Loucy (cell line): ENCODE measurements around the gene GCNT2.
"Not testable (repeated sequence)": the region's sequence is repeated elsewhere in the genome, so short reads cannot be mapped to it uniquely, and the experiment has no call there.

Source experiments
- H2AFZ ChIP-seq: fragments of 200-600 bp; sonication (generic); 2 replicates; pipeline ENCODE4 v1.6.0; 2016; ENCODE audit warnings: antibody characterized with exemption, mild to moderate bottlenecking, low read length, moderate library complexity
- H3F3A ChIP-seq: fragments of 200-600 bp; 2 replicates; pipeline ENCODE4 v1.6.0; 2016; ENCODE audit warnings: antibody characterized with exemption, low read depth, mild to moderate bottlenecking
- H3K27me3 ChIP-seq: fragments of 200-600 bp; sonication (generic); 2 replicates; pipeline ENCODE4 v1.6.1; 2014; ENCODE audit warnings: low read length, mild to moderate bottlenecking; ENCODE audit not compliant: insufficient read depth, poor library complexity, severe bottlenecking
- H3K36me3 ChIP-seq: fragments of 200-600 bp; sonication (generic); 2 replicates; pipeline ENCODE4 v1.6.1; 2016; ENCODE audit warnings: low read length; ENCODE audit not compliant: insufficient read depth
- H3K4me1 ChIP-seq: fragments of 200-600 bp; sonication (generic); 2 replicates; pipeline ENCODE4 v1.5.1; 2014; ENCODE audit warnings: low read length, mild to moderate bottlenecking; ENCODE audit not compliant: insufficient read depth, poor library complexity, severe bottlenecking
- H3K4me2 ChIP-seq: fragments of 200-600 bp; sonication (generic); 2 replicates; pipeline ENCODE4 v1.6.0; 2014; ENCODE audit warnings: antibody characterized with exemption, low read length, low read depth, mild to moderate bottlenecking; ENCODE audit not compliant: poor library complexity, severe bottlenecking
- H3K4me3 ChIP-seq: fragments of 200-600 bp; sonication (generic); 2 replicates; pipeline ENCODE4 v1.5.1; 2014; ENCODE audit warnings: low read length, mild to moderate bottlenecking, mixed read lengths; ENCODE audit not compliant: poor library complexity, severe bottlenecking
- H3K79me2 ChIP-seq: fragments of 200-600 bp; sonication (generic); 2 replicates; pipeline ENCODE4 v1.6.1; 2014; ENCODE audit warnings: low read length; ENCODE audit not compliant: insufficient read depth
- H3K9ac ChIP-seq: fragments of 200-600 bp; sonication (generic); 2 replicates; pipeline ENCODE4 v1.6.0; 2014; ENCODE audit warnings: mild to moderate bottlenecking, low read depth, low read length, moderate library complexity; ENCODE audit not compliant: poor library complexity, severe bottlenecking
- H3K9me2 ChIP-seq: fragments of 200-600 bp; sonication (generic); replicated peaks from 2 replicates; pipeline ENCODE4 v1.6.1; 2016; ENCODE audit warnings: low read depth, low read length, mixed read lengths
- H3K9me3 ChIP-seq: fragments of 200-600 bp; sonication (generic); 2 replicates; pipeline ENCODE4 v1.6.1; 2014; ENCODE audit warnings: mild to moderate bottlenecking, antibody characterized with exemption, low read length, low read depth; ENCODE audit not compliant: insufficient read depth
- H4K20me1 ChIP-seq: fragments of 200-600 bp; sonication (generic); 2 replicates; pipeline ENCODE4 v1.6.0; 2014; ENCODE audit warnings: antibody characterized with exemption, low read length, mild to moderate bottlenecking; ENCODE audit not compliant: insufficient read depth, poor library complexity, severe bottlenecking
- EZH2phosphoT487 ChIP-seq: fragments of 200-600 bp; IDR thresholded peaks from 2 replicates; pipeline ENCODE4 v1.6.1; 2018; ENCODE audit warnings: antibody characterized with exemption, mild to moderate bottlenecking, moderate library complexity, borderline replicate concordance
- TF ChIP-seq, protein P1 (sequence below): fragments of 200-600 bp; sonication (generic); conservative IDR thresholded peaks from 2 replicates; pipeline ENCODE4 v1.5.1; 2014; ENCODE audit warnings: mild to moderate bottlenecking, antibody characterized with exemption, low read length

GCNT2 gene

DNA sequence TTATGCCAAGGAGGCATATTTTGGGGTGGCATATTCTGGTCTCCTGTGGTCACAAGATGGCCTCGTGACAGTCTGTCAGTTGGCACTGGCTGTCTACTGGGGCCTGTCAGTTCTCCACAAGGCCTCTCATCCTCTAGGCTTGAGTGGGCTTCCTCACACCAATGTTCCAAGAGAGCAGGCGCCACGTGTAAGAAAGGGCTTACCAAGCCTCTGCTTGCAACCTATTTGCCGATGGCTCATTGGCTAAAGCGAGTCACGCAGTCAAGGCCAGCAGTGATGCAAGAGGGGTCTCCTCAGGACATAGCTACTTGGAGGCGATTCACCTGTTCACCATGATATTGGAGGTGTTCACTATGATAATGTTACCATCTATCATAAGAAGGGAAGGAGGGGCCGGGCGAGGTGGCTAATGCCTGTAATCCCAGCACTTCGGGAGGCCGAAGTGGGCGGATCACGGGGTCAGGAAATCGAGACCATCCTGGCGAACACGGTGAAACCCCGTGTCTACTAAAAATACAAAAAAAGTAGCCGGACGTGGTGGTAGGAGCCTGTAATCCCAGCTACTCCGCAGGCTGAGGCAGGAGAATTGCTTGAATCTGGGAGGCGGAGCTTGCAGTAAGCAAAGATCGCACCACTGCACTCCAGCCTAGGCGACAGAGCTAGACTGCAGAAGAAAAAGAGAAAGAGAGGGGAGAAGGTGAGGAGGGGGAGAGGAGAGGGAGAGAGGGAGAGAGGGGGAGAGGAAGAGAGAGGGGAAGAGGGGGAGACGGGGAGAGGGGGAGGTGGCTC lies 138.0 kb downstream of the GCNT2 start:
- Histone ChIP-seq H3K27me3 (no peaks in the 10 kb centered on the region), H3K4me3 (peak overlapping the region; percentile 78), H3K9me3 (no peaks in the 10 kb centered on the region), H3K9me2 (no peaks in the 10 kb centered on the region), H3K9ac (peak overlapping the region; percentile 78), H3F3A (no peaks in the 10 kb centered on the region), H3K79me2 (no peaks in the 10 kb centered on the region), H3K4me1 (peaks cover 3% of the 10 kb centered on the region), H2AFZ (peak overlapping the region; percentile 87), H3K4me2 (peak overlapping the region; percentile 75), H3K36me3 (no peaks in the 10 kb centered on the region), H4K20me1 (no peaks in the 10 kb centered on the region)
- TF ChIP-seq, protein P1, sequence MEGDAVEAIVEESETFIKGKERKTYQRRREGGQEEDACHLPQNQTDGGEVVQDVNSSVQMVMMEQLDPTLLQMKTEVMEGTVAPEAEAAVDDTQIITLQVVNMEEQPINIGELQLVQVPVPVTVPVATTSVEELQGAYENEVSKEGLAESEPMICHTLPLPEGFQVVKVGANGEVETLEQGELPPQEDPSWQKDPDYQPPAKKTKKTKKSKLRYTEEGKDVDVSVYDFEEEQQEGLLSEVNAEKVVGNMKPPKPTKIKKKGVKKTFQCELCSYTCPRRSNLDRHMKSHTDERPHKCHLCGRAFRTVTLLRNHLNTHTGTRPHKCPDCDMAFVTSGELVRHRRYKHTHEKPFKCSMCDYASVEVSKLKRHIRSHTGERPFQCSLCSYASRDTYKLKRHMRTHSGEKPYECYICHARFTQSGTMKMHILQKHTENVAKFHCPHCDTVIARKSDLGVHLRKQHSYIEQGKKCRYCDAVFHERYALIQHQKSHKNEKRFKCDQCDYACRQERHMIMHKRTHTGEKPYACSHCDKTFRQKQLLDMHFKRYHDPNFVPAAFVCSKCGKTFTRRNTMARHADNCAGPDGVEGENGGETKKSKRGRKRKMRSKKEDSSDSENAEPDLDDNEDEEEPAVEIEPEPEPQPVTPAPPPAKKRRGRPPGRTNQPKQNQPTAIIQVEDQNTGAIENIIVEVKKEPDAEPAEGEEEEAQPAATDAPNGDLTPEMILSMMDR: no peak
- TF ChIP-seq EZH2phosphoT487: no peak

DNA sequence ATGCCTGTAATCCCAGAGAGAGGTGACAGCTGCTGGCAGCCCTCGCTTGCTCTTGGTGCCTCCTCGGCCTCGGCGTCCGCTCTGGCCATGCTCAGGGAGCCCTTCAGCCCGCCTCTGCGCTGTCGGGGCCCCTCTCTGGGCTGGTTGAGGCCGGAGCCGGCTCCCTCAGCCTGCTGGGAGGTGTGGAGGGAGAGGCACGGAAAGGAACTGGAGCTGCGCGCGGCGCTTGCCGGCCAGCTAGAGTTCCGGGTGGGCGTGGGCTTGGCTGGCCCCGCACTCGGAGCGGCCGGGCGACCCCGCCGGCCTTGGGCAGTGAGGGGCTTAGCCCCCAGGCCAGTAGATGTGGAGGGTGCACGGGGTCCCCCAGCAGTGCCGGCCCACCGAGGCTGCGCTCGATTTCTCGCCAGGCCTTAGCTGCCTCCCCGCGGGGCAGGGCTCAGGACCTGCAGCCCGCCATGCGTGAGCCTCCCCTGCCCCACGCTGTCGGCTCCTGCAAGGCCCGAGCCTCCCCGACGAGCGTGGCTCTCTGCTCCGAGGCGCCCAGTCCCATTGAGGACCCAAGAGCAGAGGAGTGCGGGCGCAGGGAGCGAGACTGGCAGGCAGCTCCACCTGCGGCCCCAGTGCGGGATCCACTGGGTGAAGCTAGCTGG lies 138.7 kb downstream of the GCNT2 start:
- Histone ChIP-seq H3K4me1 (peaks cover 3% of the 10 kb centered on the region), H3K4me3 (peak overlapping the region; percentile 78), H3K9me3 (no peaks in the 10 kb centered on the region), H3K27me3 (no peaks in the 10 kb centered on the region), H2AFZ (peak overlapping the region; percentile 87), H3K9me2 (no peaks in the 10 kb centered on the region), H3K9ac (peak overlapping the region; percentile 78), H3K36me3 (no peaks in the 10 kb centered on the region), H4K20me1 (no peaks in the 10 kb centered on the region), H3K79me2 (no peaks in the 10 kb centered on the region), H3F3A (no peaks in the 10 kb centered on the region), H3K4me2 (peak overlapping the region; percentile 75)
- TF ChIP-seq, protein P1: no peak
- no peak for TF ChIP-seq EZH2phosphoT487

GRCh38 chr6:10660431-10661191 lies 139.5 kb downstream of the GCNT2 start:
- Histone ChIP-seq H2AFZ (peak overlapping the region; percentile 87), H3K4me2 (peak overlapping the region; percentile 75), H3K9ac (peak overlapping the region; percentile 78), H3K4me3 (peak overlapping the region; percentile 78)
- not testable (repeated sequence) for H4K20me1 ChIP-seq, H3K9me2 ChIP-seq, H3K9me3 ChIP-seq, H3K4me1 ChIP-seq, H3F3A ChIP-seq, H3K79me2 ChIP-seq, H3K27me3 ChIP-seq, H3K36me3 ChIP-seq
